Omental fat pad (tissue), 4 donors: ENCODE measurements around the gene SUSD6. TPM values are rescaled to one million over a fixed set of nuclear protein-coding genes. Genes with fewer than 3 reads are reported as not detected.

Source experiments
- ATAC-seq: fragments of 150-250 bp; one replicate; pipeline ENCODE4 v1.9.1; 2016; ENCODE audit warnings: mild to moderate bottlenecking, moderate library complexity; ENCODE audit not compliant: low FRiP score
- DNase-seq: peaks from one replicate; pipeline ENCODE4 v3.0.0-alpha.2; 2019; ENCODE audit warnings: low spot score
- total RNA-seq, 4 donors: library from RNA; depleted of rRNA; stranded (reverse); fragments of >200 nt; gene quantifications; one replicate each; pipeline ENCODE4 v1.1.0, GENCODE V29; 2016
- TF ChIP-seq, protein P1 (sequence below), 3 donors: fragments of 450-650 bp; IDR thresholded peaks; one replicate each; pipeline ENCODE4 v1.5.1; 2016 to 2017; ENCODE audit warnings: antibody characterized with exemption in 3 of 3, mild to moderate bottlenecking in 3 of 3, moderate library complexity in 2 of 3

The SUSD6 gene
- total RNA-seq, 4 donors from 2014 or later: 31.1 to 73.3 (median 52.7) TPM

DNA sequence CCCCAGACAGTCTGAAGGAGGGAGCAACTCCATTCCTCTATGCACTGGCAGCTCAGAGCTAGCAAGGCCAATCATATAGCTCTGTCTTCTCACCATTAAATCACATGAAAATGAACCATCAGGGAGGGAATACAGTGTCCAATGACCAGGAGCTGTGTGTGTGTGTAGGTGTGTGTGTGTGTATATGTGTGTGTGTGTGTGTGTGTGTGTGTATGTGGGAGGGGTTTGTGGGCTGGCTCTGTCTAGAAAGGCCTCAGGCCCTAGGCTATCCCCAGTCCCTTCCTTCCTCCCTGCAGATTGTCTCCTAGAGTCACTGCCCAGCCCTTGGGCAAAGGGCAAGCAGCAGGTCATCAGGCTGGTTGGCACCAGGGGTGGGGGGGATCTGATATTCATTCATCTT, 5.7 kb upstream of the SUSD6 start:
- ATAC-seq: peak; percentile 32
- TF ChIP-seq, protein P1, sequence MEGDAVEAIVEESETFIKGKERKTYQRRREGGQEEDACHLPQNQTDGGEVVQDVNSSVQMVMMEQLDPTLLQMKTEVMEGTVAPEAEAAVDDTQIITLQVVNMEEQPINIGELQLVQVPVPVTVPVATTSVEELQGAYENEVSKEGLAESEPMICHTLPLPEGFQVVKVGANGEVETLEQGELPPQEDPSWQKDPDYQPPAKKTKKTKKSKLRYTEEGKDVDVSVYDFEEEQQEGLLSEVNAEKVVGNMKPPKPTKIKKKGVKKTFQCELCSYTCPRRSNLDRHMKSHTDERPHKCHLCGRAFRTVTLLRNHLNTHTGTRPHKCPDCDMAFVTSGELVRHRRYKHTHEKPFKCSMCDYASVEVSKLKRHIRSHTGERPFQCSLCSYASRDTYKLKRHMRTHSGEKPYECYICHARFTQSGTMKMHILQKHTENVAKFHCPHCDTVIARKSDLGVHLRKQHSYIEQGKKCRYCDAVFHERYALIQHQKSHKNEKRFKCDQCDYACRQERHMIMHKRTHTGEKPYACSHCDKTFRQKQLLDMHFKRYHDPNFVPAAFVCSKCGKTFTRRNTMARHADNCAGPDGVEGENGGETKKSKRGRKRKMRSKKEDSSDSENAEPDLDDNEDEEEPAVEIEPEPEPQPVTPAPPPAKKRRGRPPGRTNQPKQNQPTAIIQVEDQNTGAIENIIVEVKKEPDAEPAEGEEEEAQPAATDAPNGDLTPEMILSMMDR (IDR thresholded peaks at IDR 0.05): no peak
- DNase-seq: no peak

GRCh38 chr14:69606258-69607184, 4.9 kb upstream of the SUSD6 start:
- DNase-seq: no peak
- TF ChIP-seq, protein P1 (IDR thresholded peaks at IDR 0.05): no peak
- ATAC-seq: no peak

- ATAC-seq (no peak), DNase-seq (no peak)
- TF ChIP-seq, protein P1 (IDR thresholded peaks at IDR 0.05): no peak
These were observed 1.1 kb upstream of the SUSD6 start for GRCh38 chr14:69610020-69610873.

GRCh38 chr14:69610874-69611171, 573 bp upstream of the SUSD6 start:
- TF ChIP-seq, protein P1 (IDR thresholded peaks at IDR 0.05): no peak
- no peak for DNase-seq
- ATAC-seq: no peak

GRCh38 chr14:69612014-69612782, 802 bp downstream of the SUSD6 start:
- DNase-seq (no peak), ATAC-seq (peak; percentile 19)
- TF ChIP-seq, protein P1 (IDR thresholded peaks at IDR 0.05): no peak

- DNase-seq: no peak
- no peak for ATAC-seq
- TF ChIP-seq, protein P1 (IDR thresholded peaks at IDR 0.05): no peak
These were observed 1.4 kb downstream of the SUSD6 start for GRCh38 chr14:69612783-69613130.
